ENCODE data around the gene FAM83E.
"Not testable (repeated sequence)": the region's sequence is repeated elsewhere in the genome, so short reads cannot be mapped to it uniquely, and the experiment has no call there.

Gene FAM83E

DNA sequence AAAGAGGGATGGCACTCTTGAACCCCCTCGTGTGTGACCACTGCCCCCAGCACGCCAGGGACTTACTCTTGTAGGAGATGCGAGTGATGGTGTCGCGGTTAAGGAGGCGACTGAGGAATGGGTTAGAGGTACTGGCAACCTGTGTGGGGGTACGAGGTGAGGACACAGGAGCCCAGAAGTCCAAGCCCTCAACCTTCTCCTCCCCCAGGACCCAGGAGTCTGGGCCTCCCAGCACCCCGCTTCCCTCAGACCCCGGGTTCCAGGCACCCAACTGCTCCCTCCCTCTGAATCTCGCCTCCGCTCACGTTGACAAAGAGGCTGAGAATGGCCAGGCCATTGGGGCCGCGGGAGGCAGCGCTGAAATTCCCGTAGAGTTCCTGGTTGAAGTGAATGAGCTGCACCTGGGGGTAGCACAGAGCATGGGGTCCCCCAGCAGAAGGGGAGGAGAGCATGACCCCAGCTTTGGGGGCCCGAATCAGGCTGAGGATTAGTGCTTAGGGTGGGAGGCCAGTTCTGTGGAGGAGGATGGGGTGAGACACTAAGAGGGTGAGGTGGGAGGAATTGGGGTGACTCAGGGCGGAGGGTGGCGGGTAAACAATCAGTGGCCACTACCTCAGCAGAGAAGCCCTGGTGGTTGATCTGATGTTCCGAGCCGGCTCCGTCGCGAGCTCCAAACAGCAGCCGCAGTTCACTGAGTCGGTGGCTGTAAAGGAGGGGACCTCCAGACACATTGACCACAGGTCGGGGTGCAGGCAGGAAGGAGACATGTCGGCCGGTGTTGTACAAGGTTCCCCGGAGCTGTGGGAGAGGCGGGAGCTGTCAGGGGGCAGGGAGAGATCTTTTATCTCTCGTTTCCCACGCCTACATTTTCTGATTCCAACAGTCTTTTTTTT, 24.9 kb upstream of the FAM83E start:
- DNase-seq: no peak

DNA sequence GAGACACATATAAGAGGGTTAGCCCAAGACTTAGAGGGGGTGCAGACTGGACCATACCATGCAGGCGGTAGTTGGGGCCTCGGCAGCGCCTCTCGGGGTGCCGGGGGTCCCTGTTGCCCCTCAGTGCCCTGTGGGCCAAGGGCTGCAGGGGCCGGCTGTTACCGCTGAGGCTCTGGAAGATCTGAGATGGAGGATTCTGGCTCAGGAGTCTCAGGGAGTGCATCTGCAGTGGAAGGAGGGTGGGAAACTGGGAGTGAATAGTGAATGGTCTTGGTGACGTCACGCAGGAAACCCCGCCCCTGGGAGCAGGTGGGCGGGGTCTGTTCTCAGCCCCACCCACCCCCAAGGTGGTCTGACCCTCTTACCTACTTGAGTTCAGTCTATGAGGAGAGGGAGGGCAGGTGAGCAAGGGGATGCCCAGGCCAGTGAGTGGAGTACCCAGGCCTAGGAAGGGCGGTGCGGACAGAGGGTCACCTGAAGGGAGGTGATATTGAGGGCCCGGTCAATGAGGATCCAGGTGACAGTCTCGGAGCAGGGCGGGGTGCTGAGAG, 24.0 kb upstream of the FAM83E start:
- DNase-seq: peak in 5 of 14 donors; percentile 23 to 56 (median 30)

DNA sequence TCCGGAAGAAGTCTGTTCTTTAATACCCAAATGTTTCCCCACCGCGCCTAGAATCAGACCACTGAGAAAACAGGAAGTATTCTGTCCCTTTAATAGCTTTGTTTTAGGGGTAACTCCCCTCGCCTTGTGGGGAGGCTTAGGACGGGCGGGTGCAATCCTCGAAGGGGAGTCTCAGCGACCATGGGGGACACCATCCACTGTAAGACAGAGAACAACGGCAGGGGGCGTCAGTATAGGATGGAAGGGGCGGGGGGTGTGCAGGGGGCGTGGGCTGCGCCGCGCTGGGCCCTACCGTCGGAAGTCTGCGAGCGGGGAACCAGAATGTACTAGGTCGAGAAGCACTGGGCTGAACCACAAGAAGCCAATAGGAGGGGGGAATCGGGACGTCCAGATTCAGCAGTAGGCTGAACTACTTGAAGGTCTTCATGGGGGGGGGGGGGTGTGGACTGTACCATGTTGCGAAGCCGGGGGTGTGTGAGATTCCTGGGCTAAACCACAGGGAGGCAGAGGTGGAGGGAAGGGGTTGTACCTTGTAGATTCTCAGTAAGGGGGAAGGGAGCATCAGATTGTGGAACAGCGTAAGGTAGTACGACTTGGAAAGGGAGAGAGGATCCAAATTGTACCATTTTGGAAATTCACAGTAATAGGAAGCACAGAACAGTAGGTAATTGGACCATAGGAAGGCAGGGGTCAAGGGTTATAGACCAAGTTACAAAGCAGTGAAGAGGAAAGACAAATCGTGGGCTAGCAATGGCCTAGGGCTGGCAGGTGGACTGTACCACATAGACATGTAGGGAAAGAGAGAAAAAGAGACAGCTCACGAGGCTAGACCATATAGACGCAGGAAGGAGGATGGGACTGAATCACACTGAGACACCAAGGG, 23.3 kb upstream of the FAM83E start:
- DNase-seq: peak in 12 of 14 donors; percentile 73 to 93 (median 89)

DNA sequence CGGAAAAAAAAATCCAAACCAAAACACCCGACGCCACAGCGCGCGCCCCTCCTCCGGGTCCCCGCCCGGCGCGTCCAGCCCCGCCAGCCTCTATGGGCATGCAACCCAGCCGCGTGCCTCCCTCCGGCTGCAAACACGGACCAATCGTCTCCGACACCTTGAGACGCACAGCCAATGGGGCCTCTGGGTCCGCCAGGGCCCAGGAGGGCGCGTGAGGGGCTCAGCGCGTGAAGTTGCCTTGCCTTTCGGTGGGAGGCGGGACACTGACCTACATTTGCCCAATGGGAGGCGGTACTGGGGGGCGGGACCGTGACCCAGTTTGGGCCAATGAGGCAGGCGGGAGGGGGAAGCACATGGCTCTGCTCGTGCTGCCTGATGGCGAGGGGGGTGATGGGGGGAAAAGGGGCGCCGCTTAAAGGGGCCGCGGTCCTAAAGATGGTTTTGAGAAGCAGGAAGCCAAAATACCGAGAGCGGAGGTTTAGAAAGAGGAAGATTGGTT, 22.6 kb upstream of the FAM83E start:
- peak; percentile 92 to 100 (median 98) for DNase-seq

DNA sequence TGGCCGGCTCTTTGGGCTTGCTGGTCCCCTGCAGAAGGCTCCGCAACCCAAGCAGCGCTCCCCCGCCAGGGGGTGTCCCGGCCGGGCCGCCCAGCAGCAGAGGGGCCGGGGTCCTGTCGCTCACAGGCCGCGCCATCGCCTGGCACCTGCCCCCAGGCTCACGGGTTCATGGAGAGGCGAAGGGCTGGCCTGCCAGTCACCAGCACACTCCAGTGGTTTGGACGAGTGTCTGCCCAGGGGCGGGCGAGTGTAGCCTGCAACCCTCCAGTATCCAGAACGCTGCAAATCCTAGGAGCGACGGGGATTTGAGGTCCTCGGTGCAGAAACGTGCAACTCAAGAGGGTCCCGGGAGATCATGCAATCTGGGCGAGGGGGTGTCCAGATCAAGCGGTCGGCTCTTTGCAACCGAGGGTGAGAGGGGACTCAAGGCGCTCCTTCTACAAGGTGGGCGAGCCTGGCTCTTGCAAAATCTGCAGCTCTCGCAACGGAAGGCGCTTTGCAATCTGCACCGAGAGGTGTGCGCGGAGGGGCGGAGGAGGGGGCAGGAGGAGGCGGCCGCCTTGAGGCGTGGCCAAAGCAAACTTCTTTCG, 22.1 kb upstream of the FAM83E start, which contains the start of gene DBP:
TSS of gene DBP (minus strand) at position 521 of the 590 bp plus-strand sequence. CDS start at position 136, 385 bp downstream.
- peak in 6 of 14 donors; percentile 72 to 92 (median 78) for DNase-seq

DNA sequence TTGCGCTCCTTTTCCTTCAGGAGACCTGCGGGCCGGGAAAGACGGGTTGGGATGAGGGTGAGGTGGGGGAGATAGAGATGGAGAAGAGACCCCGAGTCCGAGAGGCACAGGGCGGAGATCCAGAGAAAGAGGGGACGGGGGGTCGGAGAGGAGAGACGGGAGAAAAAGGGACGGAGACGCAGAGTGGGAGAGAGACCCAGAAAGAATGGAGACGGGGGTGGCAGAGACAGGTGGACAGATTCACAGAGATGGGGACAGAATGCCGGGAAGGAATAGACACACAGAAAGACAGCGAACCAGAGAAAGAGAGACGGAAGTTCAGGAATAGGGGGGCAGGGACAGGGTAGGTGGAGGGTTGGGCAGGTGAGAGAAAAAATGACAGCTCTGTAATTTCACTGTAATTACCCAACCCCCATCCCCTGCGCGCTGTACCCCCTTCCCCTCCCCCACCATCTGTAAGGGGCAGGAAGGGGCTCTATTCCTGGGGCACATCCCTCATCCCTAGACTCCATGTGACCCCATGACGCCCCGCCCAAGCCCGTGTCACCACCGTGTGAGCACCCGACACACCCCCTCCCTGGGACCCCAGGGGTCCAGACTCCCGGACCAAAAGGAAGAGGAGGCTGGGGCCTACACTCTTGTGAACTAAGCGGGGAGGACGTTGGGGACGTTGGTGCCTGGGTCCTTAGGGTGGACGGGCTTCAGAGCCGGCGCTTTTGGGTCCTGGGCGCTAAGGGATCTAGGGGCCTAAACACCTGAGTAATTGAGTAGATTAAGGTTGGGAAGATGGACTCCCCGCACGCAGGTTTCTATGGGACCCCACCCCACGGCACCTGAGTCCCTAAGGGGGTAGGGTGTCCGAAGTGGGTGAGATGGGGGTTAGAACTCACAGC, 21.3 kb upstream of the FAM83E start:
- peak in 9 of 14 donors; percentile 24 to 73 (median 49) for DNase-seq

DNA sequence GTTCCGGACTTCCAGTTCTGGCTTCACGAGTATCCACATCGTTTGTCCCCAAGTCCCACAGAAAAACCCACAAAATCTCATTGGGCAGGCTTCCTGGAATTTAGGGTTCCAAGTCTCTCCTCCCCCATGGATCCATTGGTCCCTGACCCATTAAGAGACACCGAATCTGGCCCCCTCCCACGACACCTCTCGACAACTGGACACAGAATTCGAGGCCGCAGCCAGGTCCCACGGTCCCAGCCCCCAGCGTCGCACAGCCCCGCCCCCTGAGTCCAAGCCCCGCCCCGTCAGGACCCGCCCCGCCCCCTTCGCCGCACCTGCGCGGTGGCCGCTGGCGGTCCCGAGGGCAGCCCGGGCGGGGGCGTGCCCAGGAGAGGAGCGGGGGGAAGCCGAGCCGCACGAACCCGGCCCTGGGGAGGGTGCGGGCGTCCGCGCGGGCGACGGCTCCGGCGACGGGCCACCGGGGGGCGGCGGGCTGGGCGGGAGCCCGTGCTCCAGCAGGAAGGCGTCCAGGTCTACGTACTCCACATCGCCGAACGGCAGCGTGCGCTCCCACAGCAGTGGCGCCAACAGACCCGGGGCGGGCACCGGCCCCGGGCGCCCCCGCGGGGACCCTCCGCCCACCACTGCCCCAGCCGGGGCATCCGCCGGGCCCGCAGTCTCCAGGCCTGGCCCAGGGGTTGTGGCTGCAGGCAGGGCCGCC, 20.5 kb upstream of the FAM83E start:
- peak in 12 of 14 donors; percentile 25 to 81 (median 53) for DNase-seq

DNA sequence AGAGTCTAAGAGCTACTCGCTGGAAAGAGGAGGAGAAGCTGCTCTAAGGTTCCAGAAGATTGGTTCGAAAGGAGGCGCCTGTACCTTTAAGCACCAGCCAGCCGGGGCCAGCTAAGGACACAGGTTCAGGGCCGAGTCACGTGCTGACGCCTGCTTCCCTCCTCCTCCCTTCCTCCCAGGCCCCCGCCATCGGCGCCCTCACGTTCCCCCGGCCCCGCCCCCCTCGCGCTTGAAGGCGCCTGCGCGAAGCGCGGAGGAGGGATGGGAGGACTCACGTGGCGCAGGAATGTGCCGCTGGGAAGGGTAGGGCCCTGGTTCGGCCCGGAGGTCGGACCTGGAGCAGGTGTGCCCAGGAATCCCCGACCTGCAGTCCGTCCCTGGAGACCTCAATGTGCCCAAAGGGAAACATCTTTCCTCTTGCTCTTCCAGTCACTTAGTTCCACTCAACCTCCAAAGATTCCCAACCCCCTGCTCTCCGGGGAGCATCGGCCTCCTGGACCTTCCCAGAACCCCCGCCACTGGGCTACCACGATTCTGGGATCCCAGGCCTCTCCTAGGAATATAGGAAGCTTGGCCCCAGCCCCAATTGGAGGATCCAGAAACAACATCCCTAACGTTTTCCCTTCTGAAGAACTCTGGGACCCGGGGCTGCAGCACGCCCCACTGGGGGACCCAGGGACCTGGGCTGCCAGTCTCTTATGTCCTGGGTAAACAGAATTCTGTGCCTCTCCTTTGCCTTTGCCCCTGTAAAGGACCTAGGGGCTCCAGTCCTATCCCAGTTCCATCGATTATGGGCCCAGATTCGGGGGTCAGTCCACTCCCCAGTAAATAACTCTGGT, 19.8 kb upstream of the FAM83E start:
- DNase-seq: peak; percentile 58 to 97 (median 91)

DNA sequence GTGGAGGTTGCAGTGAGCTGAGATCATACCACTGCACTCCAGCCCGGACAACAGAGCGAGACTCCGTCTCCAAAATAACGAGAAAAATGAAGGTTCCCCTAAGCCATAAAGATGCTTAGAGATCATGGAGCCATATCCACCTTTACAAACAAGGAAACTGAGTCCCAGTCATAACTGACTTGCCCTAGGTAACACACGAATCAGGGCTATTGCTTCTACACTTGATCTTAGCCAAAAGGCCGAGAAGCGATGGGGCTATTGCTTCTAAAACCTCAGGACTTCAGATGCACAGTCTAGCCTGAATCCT, 19.1 kb upstream of the FAM83E start:
- DNase-seq: no peak

DNA sequence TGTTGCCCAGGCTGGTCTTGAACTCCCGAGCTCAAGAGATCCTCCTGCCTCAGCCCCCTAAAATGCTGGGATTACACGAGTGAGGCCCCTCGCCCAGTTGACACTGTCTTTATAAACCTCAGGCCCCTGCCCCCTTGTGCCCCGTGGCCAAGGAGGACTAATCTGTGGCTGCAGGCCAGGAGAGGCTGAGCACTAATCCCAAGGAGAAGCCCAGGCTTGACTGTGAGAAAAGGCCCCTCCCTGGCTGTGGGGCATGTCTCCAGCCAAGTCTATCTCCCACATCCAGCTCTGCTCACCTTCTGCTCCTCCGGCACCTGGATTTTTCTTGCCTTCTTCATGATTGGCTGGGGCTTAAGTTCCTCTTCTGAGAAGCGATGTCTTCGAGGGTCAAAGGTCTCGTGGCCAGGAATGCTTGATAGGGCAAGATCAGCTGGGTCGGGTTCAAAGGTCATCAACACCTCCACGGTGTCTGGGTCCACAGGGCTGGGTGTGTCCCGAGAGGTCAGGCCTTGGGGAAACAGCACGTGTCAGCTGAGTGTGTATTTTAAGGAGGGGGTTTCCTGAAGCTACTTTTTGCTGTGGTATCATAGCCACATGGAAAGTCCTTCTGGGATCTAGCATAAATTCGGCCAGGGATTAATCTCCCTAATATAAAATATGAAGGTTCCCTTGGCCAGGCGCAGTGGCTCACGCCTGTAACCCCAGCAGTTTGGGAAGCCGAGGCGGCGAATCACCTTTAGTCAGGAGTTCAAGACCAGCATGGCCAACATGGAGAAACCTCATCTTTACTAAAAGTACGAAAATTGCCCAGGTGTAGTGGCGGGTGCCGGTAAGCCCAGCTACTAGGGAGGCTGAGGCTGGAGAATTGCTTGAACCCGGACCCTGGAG, 18.5 kb upstream of the FAM83E start:
- DNase-seq: no peak

DNA sequence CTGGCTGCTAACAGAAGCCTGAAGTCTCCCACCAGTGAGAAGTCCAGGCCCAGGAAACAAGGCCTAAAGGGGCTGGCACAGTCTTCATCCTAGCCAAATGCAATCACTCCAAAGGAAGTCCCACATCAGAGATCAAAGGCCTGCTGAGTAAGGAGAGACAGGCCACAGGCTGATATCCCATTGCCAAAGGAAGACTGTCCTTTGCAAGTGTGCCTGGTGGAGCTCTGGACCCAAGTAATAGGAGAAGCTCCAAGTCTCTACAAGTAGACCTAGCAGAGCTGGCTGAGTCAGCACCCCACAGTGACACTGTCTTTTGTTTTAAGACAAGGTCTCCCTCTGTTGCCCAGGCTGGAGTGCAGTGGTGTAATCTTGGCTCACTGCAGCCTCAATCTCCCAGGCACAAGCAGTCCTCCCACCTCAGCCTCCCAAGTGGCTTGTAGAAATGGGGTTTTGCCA, 17.8 kb upstream of the FAM83E start:
- DNase-seq: no peak

DNA sequence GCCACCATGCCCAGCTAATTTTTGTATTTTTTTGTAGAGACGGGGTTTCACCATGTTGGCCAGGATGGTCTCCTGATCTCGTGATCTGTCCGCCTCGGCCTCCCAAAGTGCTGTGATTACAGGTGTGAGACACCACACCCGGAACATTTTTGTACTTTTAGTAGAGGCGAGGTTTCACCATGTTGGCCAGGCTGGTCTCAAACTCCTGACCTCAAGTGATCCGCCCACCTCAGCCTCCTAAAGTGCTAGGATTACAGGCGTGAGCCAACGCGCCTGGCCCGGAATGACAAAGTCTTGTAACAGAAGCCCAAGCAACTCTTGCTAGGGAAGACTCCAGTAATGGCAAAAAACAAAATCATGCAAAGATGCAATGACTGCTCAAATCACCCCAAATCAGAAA, 17.4 kb upstream of the FAM83E start:
- DNase-seq: not testable (repeated sequence)

DNA sequence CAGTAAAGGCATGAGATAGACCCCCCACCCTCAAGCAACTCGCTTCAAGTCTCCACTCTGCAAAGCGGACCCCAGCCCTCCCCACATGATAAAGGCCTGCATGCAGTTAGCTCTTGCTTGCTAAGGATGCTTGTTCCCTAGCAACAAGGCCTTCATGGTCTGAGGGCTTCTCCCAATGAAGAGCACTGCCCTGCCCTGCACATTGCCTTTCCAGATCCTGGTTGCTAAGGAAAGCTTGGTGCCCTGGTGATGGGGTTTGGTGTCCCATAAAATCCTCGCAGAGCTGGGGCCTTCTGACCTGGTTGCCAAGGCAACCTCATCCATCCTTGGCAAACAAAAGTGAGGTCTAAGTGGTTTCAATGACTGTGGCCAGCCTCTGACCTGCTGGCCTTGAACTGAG, 16.3 kb upstream of the FAM83E start:
- peak in 1 of 14 donors; percentile 7 for DNase-seq

DNA sequence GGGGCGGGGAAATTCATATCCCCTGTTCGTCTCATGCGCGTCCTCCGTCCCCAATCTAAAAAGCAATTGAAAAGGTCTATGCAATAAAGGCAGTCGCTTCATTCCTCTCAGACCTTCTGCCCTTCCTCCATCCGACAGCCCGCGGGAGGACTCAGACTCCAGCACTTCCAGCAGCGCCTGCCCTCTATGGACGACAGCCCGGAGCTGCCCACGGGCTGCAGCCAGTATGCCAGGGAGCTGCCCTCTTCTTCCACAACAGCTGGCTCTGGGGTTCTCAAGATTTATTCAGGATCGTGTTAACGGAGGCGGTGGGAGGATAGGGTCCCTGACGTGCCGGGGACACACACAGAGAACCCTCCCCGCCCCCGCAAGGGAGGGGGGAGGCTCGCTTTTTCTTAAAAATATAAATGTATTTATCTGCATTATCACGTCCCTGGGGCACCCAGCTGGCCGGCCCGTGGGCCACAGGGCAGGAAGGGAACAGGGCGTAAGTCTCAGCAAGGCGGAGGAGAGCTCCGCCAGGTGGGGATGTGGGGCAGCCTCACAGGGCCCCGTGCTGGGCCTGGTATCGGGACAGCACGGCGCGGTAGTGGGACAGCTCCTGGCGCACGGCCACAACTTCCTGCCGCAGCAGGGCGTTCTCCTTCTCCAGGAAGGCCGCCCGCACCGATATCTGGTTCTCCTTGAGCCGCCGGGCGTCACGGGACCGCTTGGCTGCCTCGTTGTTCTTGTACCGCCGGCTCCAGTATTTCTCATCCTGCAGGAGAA, 15.6 kb upstream of the FAM83E start:
- peak in 5 of 14 donors; percentile 34 to 58 (median 39) for DNase-seq

DNA sequence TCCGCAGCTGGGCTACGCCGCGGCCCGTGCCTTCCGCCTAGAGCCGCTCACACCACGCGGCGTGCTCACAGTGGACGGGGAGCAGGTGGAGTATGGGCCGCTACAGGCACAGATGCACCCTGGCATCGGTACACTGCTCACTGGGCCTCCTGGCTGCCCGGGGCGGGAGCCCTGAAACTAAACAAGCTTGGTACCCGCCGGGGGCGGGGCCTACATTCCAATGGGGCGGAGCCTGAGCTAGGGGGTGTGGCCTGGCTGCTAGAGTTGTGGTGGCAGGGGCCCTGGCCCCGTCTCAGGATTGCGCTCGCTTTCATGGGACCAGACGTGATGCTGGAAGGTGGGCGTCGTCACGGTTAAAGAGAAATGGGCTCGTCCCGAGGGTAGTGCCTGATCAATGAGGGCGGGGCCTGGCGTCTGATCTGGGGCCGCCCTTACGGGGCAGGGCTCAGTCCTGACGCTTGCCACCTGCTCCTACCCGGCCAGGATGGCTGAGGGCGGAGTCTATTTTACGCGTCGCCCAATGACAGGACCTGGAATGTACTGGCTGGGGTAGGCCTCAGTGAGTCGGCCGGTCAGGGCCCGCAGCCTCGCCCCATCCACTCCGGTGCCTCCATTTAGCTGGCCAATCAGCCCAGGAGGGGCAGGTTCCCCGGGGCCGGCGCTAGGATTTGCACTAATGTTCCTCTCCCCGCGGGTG, 14.9 kb upstream of the FAM83E start:
- DNase-seq: peak in 4 of 14 donors; percentile 40 to 69 (median 54)

DNA sequence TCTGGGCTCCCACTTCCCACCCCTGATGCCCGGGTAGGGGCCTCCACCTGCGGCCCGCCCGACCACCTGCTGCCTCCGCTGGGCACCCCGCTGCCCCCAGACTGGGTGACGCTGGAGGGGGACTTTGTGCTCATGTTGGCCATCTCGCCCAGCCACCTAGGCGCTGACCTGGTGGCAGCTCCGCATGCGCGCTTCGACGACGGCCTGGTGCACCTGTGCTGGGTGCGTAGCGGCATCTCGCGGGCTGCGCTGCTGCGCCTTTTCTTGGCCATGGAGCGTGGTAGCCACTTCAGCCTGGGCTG, 14.4 kb upstream of the FAM83E start:
- DNase-seq: no peak
